HG03469 (cell line): ENCODE results near the gene NMRK2.
A peak's percentile ranks its signal among the peaks of the same experiment; 100 is the strongest.
"Not testable (repeated sequence)": the region's sequence is repeated elsewhere in the genome, so short reads cannot be mapped to it uniquely, and the experiment has no call there.

ENCODE experiments used
- ATAC-seq: cut with Tn5 transposase; IDR thresholded peaks from one replicate; pipeline ENCODE4 v1.9.1; 2021; ENCODE audit warnings: mild to moderate bottlenecking, moderate library complexity, moderate number of reproducible peaks; ENCODE audit not compliant: unreplicated experiment

Gene NMRK2

DNA sequence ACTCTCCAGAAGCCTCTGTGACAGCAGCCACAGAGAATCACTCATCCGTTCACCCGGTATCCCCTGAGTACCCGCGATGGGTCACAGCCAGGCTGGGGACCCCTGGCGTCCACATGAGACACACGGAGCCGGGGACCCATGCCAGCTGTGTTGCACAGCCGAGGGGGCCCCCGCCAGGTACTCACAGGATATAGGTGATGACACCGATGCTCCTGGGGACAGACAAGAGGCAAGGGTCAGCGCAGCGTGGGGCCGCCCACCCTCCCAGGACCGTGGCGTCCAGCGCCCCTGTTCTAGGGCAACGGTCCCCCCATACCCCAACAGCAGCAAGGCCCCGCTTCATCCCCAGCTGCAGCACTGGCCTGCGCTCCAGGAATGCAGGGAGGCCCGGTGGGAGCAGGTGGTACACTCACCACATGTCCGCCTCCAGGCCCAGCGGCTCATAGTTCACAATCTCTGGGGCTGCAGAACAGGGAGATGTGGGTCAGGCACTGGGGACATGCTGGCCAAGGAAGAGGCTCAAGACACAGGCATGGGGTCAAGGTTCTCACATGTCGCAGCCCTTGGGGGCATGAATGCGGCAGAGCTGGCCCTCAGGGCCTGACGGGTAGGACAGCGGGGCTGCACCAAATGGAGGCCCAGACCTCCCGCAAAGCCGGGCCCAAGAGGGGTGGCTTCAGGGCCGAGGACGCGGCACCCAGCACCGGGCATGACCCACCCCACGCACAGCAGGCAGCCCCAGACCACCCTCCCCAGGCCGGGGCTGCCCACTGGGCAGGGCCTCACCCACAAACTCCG lies 30.8 kb downstream of the NMRK2 start:
- no peak for ATAC-seq

DNA sequence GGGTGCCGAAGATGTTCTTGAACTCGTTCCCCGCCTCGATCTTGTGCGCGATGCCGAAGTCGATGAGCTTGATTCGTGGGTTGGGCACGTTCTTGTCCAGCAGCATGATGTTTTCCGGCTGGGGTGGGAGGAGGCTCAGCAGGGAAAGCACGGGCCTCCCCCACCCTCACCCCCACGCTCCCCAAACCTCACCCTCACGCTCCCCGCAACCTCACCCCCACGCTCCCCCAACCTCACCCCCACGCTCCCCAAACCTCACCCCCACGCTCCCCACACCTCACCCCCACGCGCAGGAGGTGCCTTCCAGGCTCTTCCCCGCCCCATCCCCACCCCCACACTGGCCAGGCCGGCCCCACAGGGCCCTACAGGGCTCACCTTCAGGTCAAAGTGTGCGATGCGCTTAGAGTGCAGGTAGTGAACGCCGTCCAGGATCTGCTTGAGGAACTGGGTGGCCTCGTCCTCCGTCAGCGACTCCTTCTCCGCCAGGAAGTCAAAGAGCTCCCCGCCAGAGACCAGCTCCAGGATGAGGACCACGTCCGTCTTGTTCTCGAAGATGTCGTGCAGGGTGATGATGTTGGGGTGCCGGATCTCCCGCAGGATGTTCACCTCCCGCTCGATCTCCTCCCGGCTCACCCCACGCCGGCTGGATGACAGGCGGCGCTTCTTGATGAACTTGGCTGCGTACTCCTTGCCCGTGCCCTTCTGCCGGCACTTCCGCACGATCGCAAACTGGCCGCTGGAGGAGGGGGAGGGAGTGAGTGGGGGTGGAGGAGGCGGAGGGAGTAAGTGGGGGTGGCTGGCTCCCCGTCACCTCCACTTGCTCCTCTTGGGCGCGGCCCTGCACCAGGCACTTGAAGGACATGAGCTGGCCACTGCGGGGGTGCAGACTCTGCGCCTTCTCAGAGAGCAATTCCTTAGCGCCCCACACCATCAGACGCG lies 31.7 kb downstream of the NMRK2 start:
- ATAC-seq, result no peak

DNA sequence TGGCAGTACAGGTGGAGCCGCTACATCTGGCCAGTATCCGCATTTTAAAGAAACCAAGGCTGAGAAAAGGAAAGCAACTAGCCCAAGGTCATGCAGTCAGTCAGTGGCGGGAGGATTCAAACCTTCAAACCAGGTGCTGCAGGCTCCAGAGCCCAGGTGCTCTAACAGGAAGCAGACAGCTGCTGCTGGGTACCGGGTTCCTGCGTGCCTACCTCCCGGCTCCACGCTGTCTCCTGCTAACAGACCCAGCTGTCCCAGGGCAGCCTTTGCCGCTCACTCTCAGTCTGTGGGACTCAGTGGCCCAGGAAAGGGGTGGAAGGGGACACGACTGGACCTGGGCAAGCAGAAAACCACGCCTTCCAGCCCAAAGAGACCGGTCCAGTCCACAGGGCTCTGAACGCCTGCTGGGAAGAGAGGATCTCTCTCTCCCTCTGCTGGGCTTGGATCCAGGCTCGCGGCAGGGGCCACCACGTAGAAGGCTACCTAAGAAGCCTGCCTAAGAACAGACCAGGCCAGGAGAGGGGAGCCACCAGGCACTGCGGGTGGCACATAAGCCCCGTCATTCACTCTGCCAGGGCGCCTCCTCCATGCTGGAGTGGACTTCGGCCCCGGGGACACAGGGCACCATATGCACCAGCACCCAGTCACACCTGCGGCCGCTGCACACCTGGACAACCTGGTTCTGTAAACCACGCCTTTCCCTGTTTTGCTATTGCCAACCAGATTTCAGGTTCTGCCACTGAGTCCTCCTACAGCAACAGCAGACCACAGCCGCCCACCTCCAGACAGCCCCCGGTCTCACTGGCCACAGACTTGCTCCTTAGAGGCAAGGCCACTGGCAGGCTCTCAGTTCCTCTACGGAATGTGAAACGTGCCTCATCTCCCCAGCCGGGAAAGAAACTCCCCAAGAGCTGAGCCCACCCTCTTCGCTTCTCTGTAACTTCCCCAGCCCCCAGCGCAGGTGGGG lies 33.5 kb downstream of the NMRK2 start:
- ATAC-seq, result no peak

DNA sequence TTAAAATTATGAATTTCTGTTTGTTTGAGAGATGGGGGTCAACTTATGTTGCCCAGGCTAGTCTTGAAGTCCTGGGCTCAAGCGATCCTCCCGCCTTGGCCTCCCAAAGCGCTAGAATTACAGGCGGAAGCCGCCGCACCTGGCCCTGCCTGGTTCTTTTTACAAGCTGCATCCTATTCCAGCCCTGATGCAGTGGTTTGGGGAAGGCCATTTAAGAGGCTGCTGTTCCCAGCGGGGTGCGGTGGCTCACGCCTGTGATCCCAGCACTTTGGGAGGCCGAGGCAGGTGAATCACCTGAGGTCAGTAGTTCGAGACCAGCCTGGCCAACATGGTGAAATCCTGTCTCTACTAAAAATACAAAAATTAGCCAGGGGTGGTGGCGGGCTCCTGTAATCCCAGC lies 35.1 kb downstream of the NMRK2 start:
- not testable (repeated sequence) for ATAC-seq

DNA sequence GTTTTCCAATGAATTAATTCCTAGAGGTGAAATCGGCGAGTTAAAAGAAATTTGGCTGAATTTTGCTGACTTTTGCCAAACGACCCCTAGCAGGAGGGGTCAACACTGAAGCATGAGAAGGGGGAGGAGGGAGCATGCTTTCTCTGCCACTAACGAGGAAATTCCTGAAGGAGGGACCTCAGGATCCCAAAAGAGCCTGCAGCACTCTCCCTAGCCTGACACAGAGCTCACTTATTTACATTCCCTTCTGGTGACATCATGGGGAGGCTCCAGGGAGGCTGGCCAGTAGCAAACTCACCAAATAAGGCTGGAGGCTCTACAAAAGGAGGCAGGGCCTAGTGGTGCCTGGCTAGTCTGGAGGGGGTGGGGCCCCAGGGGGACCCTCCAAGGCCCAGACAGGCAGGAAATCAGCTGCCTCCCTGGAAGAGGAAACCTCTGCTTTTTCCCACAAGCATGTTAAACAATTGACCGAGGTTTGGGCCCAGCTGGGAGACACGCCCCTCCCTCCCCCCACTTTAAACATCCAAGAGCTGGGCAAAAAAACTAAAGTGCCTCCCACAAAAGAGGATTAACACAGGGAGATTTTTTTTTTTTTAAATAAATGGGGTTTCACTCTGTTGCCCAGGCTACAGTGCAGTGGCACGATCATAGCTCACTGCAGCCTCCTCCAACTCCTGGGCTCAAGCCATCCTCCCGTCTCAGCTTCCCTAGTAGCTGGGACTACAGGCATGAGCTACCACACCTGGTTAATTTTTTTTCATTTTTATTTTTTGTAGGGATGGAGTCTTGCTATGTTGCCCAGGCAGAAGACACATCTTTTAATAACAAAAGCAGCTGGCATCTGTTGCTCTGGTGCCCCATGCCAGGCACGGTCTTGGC lies 35.9 kb downstream of the NMRK2 start:
- ATAC-seq, result no peak

DNA sequence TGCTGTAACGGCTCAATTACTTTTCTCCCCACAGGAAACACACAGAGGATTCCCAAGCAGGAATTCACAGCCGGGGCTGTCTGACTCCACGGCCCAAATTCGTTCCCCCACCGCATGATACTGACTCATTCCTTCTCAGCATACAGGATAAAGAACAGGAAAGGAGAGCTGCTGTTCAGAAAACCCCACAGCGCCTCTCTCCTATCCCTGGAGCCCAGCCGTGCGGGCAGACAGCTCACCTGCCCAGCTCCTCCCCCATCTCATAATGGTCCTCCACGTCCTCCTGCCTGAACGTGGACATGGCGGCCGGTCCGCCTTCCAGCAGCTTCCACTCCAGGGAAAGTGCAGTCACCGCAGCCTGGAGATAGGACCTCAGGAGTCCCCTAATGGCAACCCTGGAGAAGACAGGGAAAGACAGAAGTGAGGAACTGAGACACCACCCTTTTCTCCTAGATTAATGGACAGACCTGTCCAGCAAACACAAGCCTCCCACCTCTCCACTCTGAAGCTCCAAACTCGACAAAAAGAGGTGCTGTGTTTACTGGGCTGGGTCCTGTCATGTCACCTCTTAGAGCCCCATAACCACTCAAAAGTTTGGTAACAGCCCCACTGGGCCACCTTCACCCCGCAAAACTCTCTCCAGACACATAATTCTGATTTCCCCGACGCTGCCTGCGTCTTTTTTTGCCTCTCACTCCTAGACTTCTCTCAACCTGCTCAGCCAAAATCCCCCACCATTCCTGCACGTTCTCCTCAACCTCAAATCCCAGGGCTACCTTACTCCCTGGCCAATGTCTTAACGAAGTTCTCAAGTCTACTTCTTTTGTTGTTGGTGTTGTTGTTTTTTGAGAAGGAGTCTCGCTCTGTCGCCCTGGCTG lies 36.8 kb downstream of the NMRK2 start:
- no peak for ATAC-seq

DNA sequence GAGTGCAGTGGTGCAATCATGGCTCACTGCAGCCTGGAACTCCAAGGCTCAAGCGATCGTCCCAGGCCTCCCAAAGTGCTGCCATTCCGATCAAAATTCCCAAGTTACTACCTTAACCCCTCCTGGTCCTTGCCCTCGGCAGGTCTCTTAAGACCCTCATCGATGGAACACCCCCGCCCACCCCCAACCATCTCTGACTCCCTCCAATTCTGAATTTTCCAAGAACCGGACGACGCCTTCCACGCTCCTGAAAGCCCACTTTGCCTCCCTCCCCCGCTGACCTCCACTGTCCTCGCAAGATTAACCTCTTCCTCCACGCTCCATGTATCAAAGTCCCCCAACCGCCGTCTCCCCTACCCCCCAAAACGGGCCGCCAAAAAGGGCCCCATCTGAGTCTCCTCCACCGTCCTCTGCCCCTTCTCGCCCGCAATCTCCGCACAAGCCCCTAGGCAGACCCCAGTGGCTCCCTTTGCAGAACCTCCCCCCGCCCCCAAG lies 37.5 kb downstream of the NMRK2 start:
- no peak for ATAC-seq

DNA sequence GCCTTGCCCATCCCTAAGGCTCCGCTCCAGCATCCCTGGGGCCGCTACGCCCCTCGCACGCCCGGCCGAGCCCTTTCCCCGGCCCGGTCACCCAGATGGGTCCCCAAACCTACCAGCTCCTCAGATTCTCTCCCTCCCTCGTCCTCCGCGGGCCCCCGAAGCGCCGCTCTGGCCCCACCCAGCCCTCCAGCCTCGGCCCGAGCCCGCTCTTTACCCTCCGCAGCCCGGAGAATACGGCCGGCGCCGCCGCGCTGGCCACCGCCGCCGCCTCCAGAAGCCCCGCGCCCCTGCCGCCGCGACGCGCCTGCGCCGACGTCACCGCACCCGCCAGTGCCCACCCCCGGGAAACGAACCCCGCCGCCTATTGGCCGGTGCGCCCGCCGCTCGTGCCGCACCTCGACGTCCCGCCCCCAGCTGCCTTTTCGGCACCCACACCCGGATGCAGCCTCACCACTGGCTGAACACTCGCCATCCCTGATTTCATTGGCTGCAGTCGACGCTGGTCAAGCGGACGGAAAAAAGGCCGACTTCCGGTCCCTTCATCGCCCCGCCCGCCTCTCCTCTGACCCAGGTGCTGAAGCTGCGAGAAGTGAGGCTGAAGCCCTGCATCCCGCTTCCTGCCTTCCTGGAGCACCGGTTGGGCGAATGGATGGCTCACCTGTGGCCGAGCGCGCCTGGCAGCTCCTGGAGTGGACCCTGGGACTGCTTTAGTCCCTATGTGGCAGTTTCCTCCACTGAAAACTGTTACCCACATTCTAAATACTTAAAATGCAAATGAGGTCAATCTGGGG lies 38.1 kb downstream of the NMRK2 start, which contains the start of gene DAPK3:
TSS of gene DAPK3 (minus strand) at position 292 of the 791 bp plus-strand sequence. CDS start 1,364 bp downstream, outside the sequence.
- peak; percentile 84 for ATAC-seq

DNA sequence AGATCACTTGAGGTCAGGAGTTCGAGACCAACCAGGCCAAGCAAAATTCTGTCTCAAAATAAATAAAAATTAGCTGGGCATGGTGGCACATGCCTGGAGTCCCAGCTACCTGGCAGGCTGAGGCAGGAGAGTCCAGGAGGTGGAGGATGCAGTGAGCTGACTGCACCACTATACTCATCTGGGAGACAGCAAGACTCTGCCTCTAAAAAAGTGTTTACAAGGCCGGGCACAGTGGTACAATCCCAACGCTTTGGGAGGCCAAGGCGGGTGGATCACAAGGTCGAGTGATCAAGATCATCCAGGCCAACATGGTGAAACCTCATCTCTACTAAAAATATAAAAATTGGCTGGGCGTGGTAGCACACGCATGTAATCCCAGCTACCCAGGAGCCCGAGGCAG lies 42.3 kb downstream of the NMRK2 start:
- ATAC-seq, result no peak

DNA sequence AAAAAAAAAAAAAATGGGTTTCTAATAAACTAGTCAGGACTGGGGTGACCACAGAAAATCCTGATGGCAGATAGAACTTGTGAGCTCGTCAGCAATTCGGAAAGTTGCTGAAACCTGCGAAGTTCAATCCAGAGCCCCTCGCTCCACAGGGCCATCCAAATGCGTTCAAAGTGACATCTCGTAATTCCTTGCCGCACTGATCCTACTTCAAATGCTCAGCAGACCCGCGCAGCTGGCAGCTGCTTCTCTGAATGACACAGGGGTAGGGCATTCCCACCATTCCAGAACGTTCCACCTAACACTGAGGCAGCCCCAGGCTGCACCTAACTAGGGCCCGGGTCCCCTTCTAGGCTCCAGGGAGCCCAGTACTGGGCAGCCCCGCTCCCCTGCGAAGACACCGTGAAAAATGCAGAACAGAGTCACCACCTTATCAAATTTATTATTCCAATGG lies 42.8 kb downstream of the NMRK2 start:
- no peak for ATAC-seq

DNA sequence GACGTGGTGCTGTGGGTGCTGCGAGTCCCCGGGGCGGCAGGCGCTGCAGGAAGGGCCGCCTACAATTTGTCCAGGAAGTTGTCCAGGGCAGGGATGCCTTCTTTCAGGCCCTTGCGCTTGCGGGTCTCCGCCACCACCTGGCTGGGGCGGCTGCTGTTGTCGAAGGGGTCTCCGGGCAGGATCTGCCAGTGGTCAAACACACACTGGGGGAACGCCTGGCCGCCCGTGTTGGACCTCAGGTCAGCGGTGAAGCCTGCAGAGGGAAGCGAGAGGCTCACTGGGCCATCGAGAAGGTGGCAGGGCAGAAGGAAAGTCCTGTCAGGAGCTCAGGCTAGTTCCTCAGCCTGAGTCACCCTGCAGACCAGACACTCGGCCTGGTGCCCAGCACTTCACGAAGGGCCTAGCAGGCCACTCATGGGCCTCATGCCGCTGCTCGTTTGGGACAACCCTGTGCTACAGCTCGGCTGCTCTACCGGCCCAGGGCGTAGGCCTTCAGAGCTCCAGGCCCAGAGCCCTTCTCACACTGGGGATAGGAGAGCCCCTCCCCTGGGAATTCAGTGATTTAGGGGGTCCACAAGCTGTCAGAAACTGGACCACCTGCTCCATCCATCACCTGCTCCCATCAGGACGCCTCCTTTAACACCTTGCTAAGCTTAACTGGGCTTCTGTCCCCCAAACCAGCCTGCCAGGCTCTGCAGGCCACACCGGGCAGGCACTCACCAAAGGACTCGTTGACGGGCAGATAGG lies 43.8 kb downstream of the NMRK2 start:
- ATAC-seq, result no peak

DNA sequence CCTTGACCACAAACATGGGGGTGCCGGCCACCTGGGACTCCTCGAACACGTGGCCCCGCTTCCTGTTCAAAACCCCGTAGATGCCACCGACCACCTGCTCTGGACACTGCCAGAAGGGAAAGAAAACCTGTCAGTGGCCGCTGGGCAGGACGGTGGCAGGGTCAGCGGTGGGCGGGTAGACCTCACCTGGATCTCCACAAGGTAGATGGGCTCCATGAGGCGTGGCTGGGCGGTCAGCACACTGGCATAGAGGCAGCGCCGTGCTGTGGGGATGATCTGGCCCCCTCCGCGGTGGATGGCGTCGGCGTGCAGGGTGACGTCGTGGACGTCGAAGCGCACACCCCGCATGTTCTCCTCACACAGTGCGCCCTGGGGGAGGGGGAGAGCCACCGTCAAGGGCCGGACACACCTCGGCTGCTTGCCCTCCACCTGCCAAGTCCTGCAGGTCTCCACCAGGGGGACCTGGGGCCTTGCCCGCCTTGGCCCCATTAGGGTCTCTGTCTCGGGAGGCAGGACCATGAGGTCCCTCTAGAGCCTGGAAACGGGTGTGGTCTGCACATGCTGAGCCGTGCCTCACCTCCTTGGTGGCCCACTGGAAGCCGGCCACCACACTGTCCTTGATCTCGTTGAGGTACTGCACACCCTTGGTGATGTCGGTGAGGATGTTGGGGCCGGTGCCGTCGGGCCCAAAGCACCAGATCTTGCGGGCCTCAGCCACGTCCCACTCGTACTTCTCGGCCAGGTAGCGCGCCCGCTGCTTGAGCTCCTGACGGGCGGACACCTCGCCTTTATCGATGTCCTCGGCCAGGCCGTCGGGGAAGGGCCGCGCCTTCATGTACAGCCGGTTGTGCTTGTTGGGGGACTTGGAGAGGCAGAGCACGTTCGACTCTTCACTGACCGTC lies 44.6 kb downstream of the NMRK2 start:
- ATAC-seq, result no peak

DNA sequence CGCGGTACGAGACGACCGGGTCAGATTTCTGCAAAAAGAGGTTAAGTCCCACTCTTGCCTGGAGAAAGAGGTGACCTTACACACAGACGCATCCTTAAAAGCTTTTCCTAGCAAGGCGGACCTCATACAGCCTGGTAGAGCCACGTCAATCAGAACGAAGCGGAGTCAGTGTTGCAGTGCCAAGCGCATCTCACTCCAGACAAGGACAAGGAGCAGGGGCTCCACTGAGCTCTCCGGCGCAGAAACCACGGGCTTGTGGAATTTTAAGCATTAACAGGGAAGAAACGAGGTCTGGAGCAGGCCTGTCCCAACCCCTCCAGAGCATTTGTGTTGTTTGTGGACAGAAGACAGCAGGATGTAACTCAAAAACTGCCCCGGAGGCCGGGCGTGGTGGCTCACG lies 45.3 kb downstream of the NMRK2 start:
- no peak for ATAC-seq

DNA sequence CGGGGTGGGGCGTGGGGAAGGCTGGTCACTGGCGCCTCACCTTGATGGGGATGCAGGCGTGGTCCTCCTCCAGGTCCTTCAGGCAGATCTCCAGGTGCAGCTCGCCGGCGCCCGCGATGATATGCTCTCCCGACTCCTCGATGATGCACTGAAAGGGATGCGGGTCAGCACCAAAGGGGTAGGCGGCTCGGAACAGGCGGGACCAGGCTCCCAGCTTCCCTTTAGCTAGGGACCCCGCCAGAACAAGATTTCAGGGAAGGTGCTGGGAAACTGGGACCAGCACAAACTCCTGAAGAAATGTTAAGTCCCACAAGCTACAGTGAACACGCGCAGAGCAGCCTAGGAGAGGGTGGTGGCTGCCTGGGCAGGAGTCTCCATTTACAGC lies 46.4 kb downstream of the NMRK2 start:
- no peak for ATAC-seq

DNA sequence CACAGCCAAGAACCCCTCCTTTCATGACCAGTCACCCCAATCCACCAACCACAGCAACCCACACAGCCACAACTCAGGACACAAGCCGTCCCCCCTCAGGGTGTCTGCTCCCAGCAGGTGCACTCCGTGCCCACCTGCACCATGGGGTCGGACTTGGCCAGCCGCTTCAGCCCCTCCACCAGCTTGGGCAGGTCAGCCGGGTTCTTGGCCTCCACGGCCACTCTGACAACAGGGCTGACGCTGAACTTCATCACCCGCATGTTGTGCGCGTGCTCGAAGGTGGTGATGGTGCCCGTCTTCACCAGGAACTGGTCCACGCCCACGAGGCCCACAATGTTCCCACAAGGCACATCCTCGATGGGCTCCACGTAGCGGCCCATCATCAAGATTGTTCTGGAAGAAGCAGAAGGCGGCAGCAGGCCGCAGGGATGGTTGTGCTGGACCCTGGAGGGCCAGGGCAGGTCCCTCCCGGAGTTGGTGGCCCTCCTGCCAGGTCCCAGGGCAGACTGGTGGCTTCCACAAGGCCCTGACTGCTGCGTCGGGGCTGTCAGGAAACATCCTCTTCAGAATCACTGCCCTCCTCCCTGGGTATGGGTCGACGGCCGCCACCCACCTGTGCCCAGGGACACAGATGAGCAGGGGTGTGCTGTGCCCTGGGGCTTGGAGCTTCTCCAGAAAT lies 46.9 kb downstream of the NMRK2 start:
- ATAC-seq, result no peak
